Testis (tissue), 2 donors: Measurements from ENCODE around the gene ARFRP1.

Experiments used
- POLR2A ChIP-seq: fragments of 450-650 bp; IDR thresholded peaks from one replicate; pipeline ENCODE4 v1.6.1; 2017; ENCODE audit warnings: antibody characterized with exemption, mild to moderate bottlenecking, moderate library complexity
- TF ChIP-seq, protein P1 (sequence below), 3 experiments: fragments of 450-650 bp in 2 of 3; fragments of 200-600 bp in 1 of 3; sonication (generic) in 1 of 3; IDR thresholded peaks; one replicate each; pipeline ENCODE4 v1.5.1; 2016 to 2019; ENCODE audit warnings: antibody characterized with exemption in 3 of 3, mild to moderate bottlenecking in 2 of 3, moderate library complexity in 1 of 3

DNA sequence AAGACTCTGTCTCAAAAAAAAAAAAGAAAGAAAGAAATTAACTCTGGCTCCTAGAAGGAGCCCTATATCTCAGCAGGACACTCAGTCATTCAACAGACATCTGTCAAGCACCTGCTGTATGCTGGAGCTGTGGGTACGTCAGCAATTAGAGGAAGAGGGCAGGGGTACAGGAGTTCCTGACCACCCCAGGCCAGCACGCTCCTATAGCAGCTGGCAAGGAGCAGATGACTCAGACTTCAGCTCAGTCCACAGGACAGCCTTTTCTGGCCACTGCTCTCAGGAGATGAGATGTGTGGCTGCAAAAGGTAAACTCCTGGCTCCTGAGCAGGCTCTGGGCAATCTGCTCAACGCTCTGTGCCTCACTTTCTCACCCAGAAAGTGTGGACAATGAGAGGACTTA, 51.3 kb downstream of the ARFRP1 start:
- TF ChIP-seq, protein P1, sequence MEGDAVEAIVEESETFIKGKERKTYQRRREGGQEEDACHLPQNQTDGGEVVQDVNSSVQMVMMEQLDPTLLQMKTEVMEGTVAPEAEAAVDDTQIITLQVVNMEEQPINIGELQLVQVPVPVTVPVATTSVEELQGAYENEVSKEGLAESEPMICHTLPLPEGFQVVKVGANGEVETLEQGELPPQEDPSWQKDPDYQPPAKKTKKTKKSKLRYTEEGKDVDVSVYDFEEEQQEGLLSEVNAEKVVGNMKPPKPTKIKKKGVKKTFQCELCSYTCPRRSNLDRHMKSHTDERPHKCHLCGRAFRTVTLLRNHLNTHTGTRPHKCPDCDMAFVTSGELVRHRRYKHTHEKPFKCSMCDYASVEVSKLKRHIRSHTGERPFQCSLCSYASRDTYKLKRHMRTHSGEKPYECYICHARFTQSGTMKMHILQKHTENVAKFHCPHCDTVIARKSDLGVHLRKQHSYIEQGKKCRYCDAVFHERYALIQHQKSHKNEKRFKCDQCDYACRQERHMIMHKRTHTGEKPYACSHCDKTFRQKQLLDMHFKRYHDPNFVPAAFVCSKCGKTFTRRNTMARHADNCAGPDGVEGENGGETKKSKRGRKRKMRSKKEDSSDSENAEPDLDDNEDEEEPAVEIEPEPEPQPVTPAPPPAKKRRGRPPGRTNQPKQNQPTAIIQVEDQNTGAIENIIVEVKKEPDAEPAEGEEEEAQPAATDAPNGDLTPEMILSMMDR (IDR thresholded peaks at IDR 0.05): no peak
- TF ChIP-seq POLR2A: no peak
